Activated B cell treated with CpG ODN at 0.5 μM for 24 hours (primary cell): ENCODE data around the gene TAP2. TPM values are rescaled to one million over a fixed set of nuclear protein-coding genes. Genes with fewer than 3 reads are reported as not detected.

Source experiments
- ATAC-seq: fragments of 200-7000 bp; cut with Tn5 transposase; one replicate; pipeline ENCODE4 v1.10.0; 2021; ENCODE audit warnings: low read depth, mild to moderate bottlenecking, moderate library complexity
- CTCF ChIA-PET: fragments of 350-600 bp; sonication (Branson Sonifier 250); formaldehyde crosslinking; loops from one replicate; lab custom pipeline; 2021; ENCODE audit warnings: antibody characterized with exemption; lab: Charles Lee
- POLR2A ChIA-PET: fragments of 350-600 bp; sonication (Branson Sonifier 250); formaldehyde crosslinking; loops from one replicate; lab custom pipeline; 2021; ENCODE audit warnings: antibody characterized with exemption; lab: Charles Lee
- DNase-seq: peaks from one replicate; pipeline ENCODE4 v3.0.0; 2022
- H3K27ac Mint-ChIP-seq: one replicate; pipeline ENCODE4 v1.8.0; 2020; ENCODE audit warnings: mixed read lengths
- H3K27me3 Mint-ChIP-seq: one replicate; pipeline ENCODE4 v1.8.0; 2021; ENCODE audit warnings: mixed read lengths
- H3K36me3 Mint-ChIP-seq: one replicate; pipeline ENCODE4 v1.8.0; 2021; ENCODE audit warnings: low read depth, mixed read lengths
- H3K4me1 Mint-ChIP-seq: one replicate; pipeline ENCODE4 v1.8.0; 2021; ENCODE audit warnings: mixed read lengths
- H3K4me3 Mint-ChIP-seq: one replicate; pipeline ENCODE4 v1.8.0; 2020; ENCODE audit warnings: mild to moderate bottlenecking, mixed read lengths
- H3K9me3 Mint-ChIP-seq: one replicate; pipeline ENCODE4 v1.8.0; 2020; ENCODE audit warnings: mixed read lengths
- CTCF ChIP-seq: fragments of 200-600 bp; IDR thresholded peaks from one replicate; pipeline ENCODE4 v1.8.0; 2022; ENCODE audit warnings: antibody characterized with exemption, mild to moderate bottlenecking
- intact Hi-C: fragments of 100-400 bp; cut with micrococcal nuclease; formaldehyde crosslinking; loops from one replicate; pipeline ENCODE4 v1.15.1; 2024
- total RNA-seq: library from RNA; stranded (reverse); gene quantifications from 2 replicates; pipeline ENCODE4 v1.2.3, GENCODE V29; 2022

Gene TAP2
- total RNA-seq, 1 donor from 2014 or later = 172 TPM

- Mint-ChIP-seq H3K9me3 (no peaks in the 10 kb centered on the region), H3K4me1 (peaks cover 13% of the 10 kb centered on the region), H3K27ac (no peak overlapping the region), H3K36me3 (peaks cover 57% of the 10 kb centered on the region), H3K27me3 (no peaks in the 10 kb centered on the region), H3K4me3 (no peak overlapping the region)
- no peak for TF ChIP-seq CTCF
- DNase-seq = no peak
- ChIA-PET CTCF (interaction anchor here (0.7 to 5.3 kb wide), 7 partner anchors 12 to 158 kb away, joined by 3 to 44 read pairs (median 8); partner anchors contain the start of genes PSMB9, TAP1 and TAP2), POLR2A (interaction anchor here (0.5 to 4.8 kb wide), 6 partner anchors 11 to 979 kb away, joined by 3 to 27 read pairs (median 8); partner anchors contain the start of genes PSMB9, TAP1 and TAP2)
- intact Hi-C loops = no loop called here
- ATAC-seq = no peak
Observed at GRCh38 chr6:32827025-32827424, 11.5 kb downstream of the TAP2 start.

- ChIA-PET POLR2A (interaction anchor here (1.1 to 4.8 kb wide), 3 partner anchors 12 to 154 kb away, joined by 3 to 27 read pairs (median 11); partner anchors contain the start of gene TAP2), CTCF (interaction anchor here (1.3 to 5.3 kb wide), 6 partner anchors 13 to 159 kb away, joined by 3 to 44 read pairs (median 9); partner anchors contain the start of genes PSMB9, TAP1 and TAP2)
- Mint-ChIP-seq H3K9me3 (no peaks in the 10 kb centered on the region), H3K4me1 (peaks cover 17% of the 10 kb centered on the region), H3K4me3 (no peak overlapping the region), H3K27ac (no peak overlapping the region), H3K36me3 (peaks cover 46% of the 10 kb centered on the region), H3K27me3 (no peaks in the 10 kb centered on the region)
- intact Hi-C loops = loop anchor here (1.0 kb wide), 1 partner anchor 12 kb away; the partner anchor contains the start of gene TAP2
- DNase-seq (no peak), ATAC-seq (no peak)
- TF ChIP-seq CTCF = no peak
Observed at GRCh38 chr6:32825966-32826365, 12.6 kb downstream of the TAP2 start.

GRCh38 chr6:32819729-32820128, 18.8 kb downstream of the TAP2 start:
- no peak for ATAC-seq
- intact Hi-C loops = no loop called here
- Mint-ChIP-seq H3K36me3 (peaks cover 16% of the 10 kb centered on the region), H3K9me3 (no peaks in the 10 kb centered on the region), H3K4me1 (peaks cover 72% of the 10 kb centered on the region), H3K27ac (peak overlapping the region; percentile 85), H3K4me3 (no peak overlapping the region), H3K27me3 (no peaks in the 10 kb centered on the region)
- ChIA-PET CTCF (interaction anchor here (0.5 to 6.0 kb wide), 3 partner anchors 19 to 800 kb away, joined by 3 to 20 read pairs (median 18); partner anchors contain the start of gene TAP2), POLR2A (interaction anchor here (0.7 to 4.3 kb wide), 4 partner anchors 10 to 34 kb away, joined by 3 to 29 read pairs (median 14); partner anchors contain the start of genes PSMB8, PSMB9, TAP1 and TAP2)
- DNase-seq = no peak
- TF ChIP-seq CTCF = no peak

- no peaks in the 10 kb centered on the region for H3K9me3 Mint-ChIP-seq
- ATAC-seq (no peak), DNase-seq (no peak)
- ChIA-PET CTCF (interaction anchor here (3.6 to 6.0 kb wide), 2 partner anchors 20 to 49 kb away, joined by 18 to 20 read pairs; partner anchors contain the start of gene TAP2), POLR2A (interaction anchor here (0.6 to 4.3 kb wide), 5 partner anchors 19 to 378 kb away, joined by 3 to 29 read pairs (median 4); partner anchors contain the start of genes PSMB8, PSMB9, TAP1 and TAP2)
- H3K4me3 Mint-ChIP-seq = peak overlapping the region; percentile 5
- peak overlapping the region; percentile 99 for H3K27ac Mint-ChIP-seq
- TF ChIP-seq CTCF = no peak
- intact Hi-C loops = no loop called here
- H3K27me3 Mint-ChIP-seq = no peaks in the 10 kb centered on the region
- peaks cover 80% of the 10 kb centered on the region for H3K4me1 Mint-ChIP-seq
- H3K36me3 Mint-ChIP-seq = peaks cover 25% of the 10 kb centered on the region
Observed at GRCh38 chr6:32818867-32819266, 19.7 kb downstream of the TAP2 start.

- Mint-ChIP-seq H3K9me3 (no peaks in the 10 kb centered on the region), H3K27me3 (no peaks in the 10 kb centered on the region), H3K4me3 (peak within 1 kb of the TSS; percentile 99), H3K36me3 (peaks cover 45% of the 10 kb centered on the region), H3K4me1 (peaks cover 96% of the 10 kb centered on the region), H3K27ac (peak within 1 kb of the TSS; percentile 99)
- ATAC-seq (peak; percentile 73), DNase-seq (no peak)
- intact Hi-C loops = loop anchor here (1.0 kb wide), 2 partner anchors 22 to 38 kb away; partner anchors contain the start of genes PSMB9 and TAP2
- TF ChIP-seq CTCF = no peak
- CTCF ChIA-PET = interaction anchor here (0.6 to 1.0 kb wide), 3 partner anchors 22 to 52 kb away, joined by 3 to 9 read pairs (median 3); partner anchors contain the start of genes TAP1 and TAP2
- POLR2A ChIA-PET = interaction anchor here (0.7 to 3.8 kb wide), 9 partner anchors 9 to 193 kb away, joined by 3 to 51 read pairs (median 4); partner anchors contain the start of genes BRD2, PSMB8, PSMB9 and TAP1
Observed at GRCh38 chr6:32816746-32817204, 21.8 kb downstream of the TAP2 start, which contains the start of gene HLA-DOB. Gene HLA-DOB, minus strand, starts transcription at chr6:32817002. Its CDS starts 51 bp downstream, at chr6:32816951.
